ENCODE data around the gene VAPB.
A peak's percentile ranks its signal among the peaks of the same experiment; 100 is the strongest.

The VAPB gene

GRCh38 chr20:58433759-58434158 is 44.7 kb downstream of the VAPB start:
- Histone ChIP-seq H2AFZ (ENCODE audit: low read depth, low read length) (no peak overlapping the region), H3K36me3 (replicated peaks; ENCODE audit: low read depth, low read length) (peaks cover 32% of the 10 kb centered on the region), H3K79me2 (ENCODE audit: low read length) (peaks cover 81% of the 10 kb centered on the region), H3K9me3 (ENCODE audit: insufficient read depth, low read length) (no peaks in the 10 kb centered on the region), H4K20me1 (ENCODE audit: insufficient read depth, low read length) (peaks cover 67% of the 10 kb centered on the region), H3K27ac (ENCODE audit: low read length) (no peak overlapping the region), H3K27me3 (ENCODE audit: low read depth, low read length) (no peaks in the 10 kb centered on the region), H3K4me2 (ENCODE audit: low read length) (no peak overlapping the region), H3K4me3 (ENCODE audit: low read length) (no peak overlapping the region), H3K9ac (ENCODE audit: low read length) (no peak overlapping the region), H3K4me1 (ENCODE audit: low read length) (peaks cover 7% of the 10 kb centered on the region)
- TF ChIP-seq CTCF (IDR thresholded peaks at IDR 0.05; ENCODE audit: low read depth, low read length), result no peak
- no peak for TF ChIP-seq EZH2phosphoT487 (IDR thresholded peaks at IDR 0.05; ENCODE audit: low read depth)

- no peak for TF ChIP-seq EZH2phosphoT487 (IDR thresholded peaks at IDR 0.05; ENCODE audit: low read depth)
- TF ChIP-seq CTCF (IDR thresholded peaks at IDR 0.05; ENCODE audit: low read depth, low read length), result no peak
- Histone ChIP-seq H3K4me1 (ENCODE audit: low read length) (peaks cover 7% of the 10 kb centered on the region), H3K27me3 (ENCODE audit: low read depth, low read length) (no peaks in the 10 kb centered on the region), H3K27ac (ENCODE audit: low read length) (no peak overlapping the region), H3K9me3 (ENCODE audit: insufficient read depth, low read length) (no peaks in the 10 kb centered on the region), H4K20me1 (ENCODE audit: insufficient read depth, low read length) (peaks cover 65% of the 10 kb centered on the region), H3K4me2 (ENCODE audit: low read length) (no peak overlapping the region), H3K36me3 (replicated peaks; ENCODE audit: low read depth, low read length) (peaks cover 32% of the 10 kb centered on the region), H2AFZ (ENCODE audit: low read depth, low read length) (no peak overlapping the region), H3K4me3 (ENCODE audit: low read length) (no peak overlapping the region), H3K9ac (ENCODE audit: low read length) (no peak overlapping the region), H3K79me2 (ENCODE audit: low read length) (peaks cover 79% of the 10 kb centered on the region)
Observed at GRCh38 chr20:58434326-58434725, 45.3 kb downstream of the VAPB start.

- no peaks in the 10 kb centered on the region for H3K27me3 ChIP-seq (ENCODE audit: low read depth, low read length)
- H3K4me3 ChIP-seq (ENCODE audit: low read length), result no peak overlapping the region
- H3K9ac ChIP-seq (ENCODE audit: low read length), result no peak overlapping the region
- H2AFZ ChIP-seq (ENCODE audit: low read depth, low read length), result no peak overlapping the region
- no peak overlapping the region for H3K27ac ChIP-seq (ENCODE audit: low read length)
- TF ChIP-seq EZH2phosphoT487 (IDR thresholded peaks at IDR 0.05; ENCODE audit: low read depth) (no peak), CTCF (IDR thresholded peaks at IDR 0.05; ENCODE audit: low read depth, low read length) (no peak)
- peaks cover 70% of the 10 kb centered on the region for H4K20me1 ChIP-seq (ENCODE audit: insufficient read depth, low read length)
- H3K79me2 ChIP-seq (ENCODE audit: low read length), result peaks cover 79% of the 10 kb centered on the region
- H3K36me3 ChIP-seq (replicated peaks; ENCODE audit: low read depth, low read length), result peaks cover 38% of the 10 kb centered on the region
- H3K4me1 ChIP-seq (ENCODE audit: low read length), result peaks cover 7% of the 10 kb centered on the region
- H3K4me2 ChIP-seq (ENCODE audit: low read length), result no peak overlapping the region
- no peaks in the 10 kb centered on the region for H3K9me3 ChIP-seq (ENCODE audit: insufficient read depth, low read length)
Observed at GRCh38 chr20:58435237-58435636, 46.2 kb downstream of the VAPB start.

DNA sequence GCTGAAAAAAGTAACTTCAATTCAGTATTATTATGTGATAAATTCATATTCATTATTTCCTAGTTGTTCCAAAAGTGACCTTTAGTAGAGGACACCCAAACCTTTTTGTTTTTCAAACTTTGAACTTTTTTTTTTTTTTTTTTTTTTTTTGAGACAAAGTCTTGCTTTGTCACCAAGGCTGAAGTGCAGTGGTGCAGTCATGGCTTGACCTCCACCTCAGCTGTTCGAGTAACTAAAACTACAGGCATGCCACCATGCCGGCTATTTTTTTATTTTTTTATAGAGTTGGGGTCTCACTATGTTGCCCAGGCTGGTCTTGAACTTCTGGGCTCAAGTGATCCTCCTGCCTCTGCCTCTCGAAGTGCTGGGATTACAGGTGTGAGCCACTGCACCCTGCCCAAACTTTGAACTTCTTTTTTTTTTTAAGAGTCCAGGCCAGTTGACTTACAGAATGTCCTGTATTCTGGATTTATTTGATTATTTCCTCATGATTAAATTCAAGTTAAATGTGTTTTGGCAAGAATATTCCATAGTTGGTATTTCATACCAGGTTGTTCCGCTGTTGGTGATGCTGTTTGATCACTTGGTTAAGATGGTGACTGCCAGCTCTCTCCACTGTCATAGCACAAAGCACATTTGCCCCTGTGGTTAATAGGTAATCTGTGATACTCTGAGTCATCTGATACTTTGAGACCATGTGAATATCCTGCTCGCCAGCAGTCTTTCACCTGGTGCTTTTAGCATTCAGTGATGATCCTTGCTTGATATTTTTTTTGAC is 48.0 kb downstream of the VAPB start:
- Histone ChIP-seq H3K36me3 (replicated peaks; ENCODE audit: low read depth, low read length) (peaks cover 38% of the 10 kb centered on the region), H3K27me3 (ENCODE audit: low read depth, low read length) (no peaks in the 10 kb centered on the region), H2AFZ (ENCODE audit: low read depth, low read length) (no peak overlapping the region), H3K9ac (ENCODE audit: low read length) (no peak overlapping the region), H3K79me2 (ENCODE audit: low read length) (peaks cover 70% of the 10 kb centered on the region), H3K4me2 (ENCODE audit: low read length) (peak overlapping the region; percentile 9; the same call in 1 of the 2 replicates), H3K4me3 (ENCODE audit: low read length) (no peak overlapping the region), H3K4me1 (ENCODE audit: low read length) (peaks cover 7% of the 10 kb centered on the region), H3K9me3 (ENCODE audit: insufficient read depth, low read length) (no peaks in the 10 kb centered on the region), H3K27ac (ENCODE audit: low read length) (no peak overlapping the region), H4K20me1 (ENCODE audit: insufficient read depth, low read length) (peaks cover 69% of the 10 kb centered on the region)
- TF ChIP-seq CTCF (IDR thresholded peaks at IDR 0.05; ENCODE audit: low read depth, low read length) (no peak), EZH2phosphoT487 (IDR thresholded peaks at IDR 0.05; ENCODE audit: low read depth) (no peak)

All from OCI-LY3 (cell line).